Activated CD8-positive, alpha-beta T cell treated with anti-CD3 and anti-CD28 coated beads for 36 hours (primary cell): ENCODE results near the gene OCA2. TPM values are rescaled to one million over a fixed set of nuclear protein-coding genes. Genes with fewer than 3 reads are reported as not detected.
"Not testable (repeated sequence)": the region's sequence is repeated elsewhere in the genome, so short reads cannot be mapped to it uniquely, and the experiment has no call there.

Experiments used
- ATAC-seq: fragments of 200-7000 bp; cut with Tn5 transposase; one replicate; pipeline ENCODE4 v1.10.0; 2021; ENCODE audit warnings: mild to moderate bottlenecking, moderate library complexity
- CTCF ChIA-PET: fragments of 350-600 bp; sonication (Branson Sonifier 250); formaldehyde crosslinking; loops from one replicate; lab custom pipeline; 2021; ENCODE audit warnings: antibody characterized with exemption; lab: Charles Lee
- POLR2A ChIA-PET: fragments of 350-600 bp; sonication (Branson Sonifier 250); formaldehyde crosslinking; loops from one replicate; lab custom pipeline; 2021; ENCODE audit warnings: antibody characterized with exemption; lab: Charles Lee
- DNase-seq: peaks from one replicate; pipeline ENCODE4 v3.0.0-alpha.2; 2020
- H3K27ac Mint-ChIP-seq: one replicate; pipeline ENCODE4 v1.8.0; 2021; ENCODE audit warnings: mild to moderate bottlenecking, mixed read lengths
- H3K27me3 Mint-ChIP-seq: one replicate; pipeline ENCODE4 v1.8.0; 2021; ENCODE audit warnings: mixed read lengths
- H3K36me3 Mint-ChIP-seq: one replicate; pipeline ENCODE4 v1.8.0; 2021; ENCODE audit warnings: low read depth, mixed read lengths
- H3K4me1 Mint-ChIP-seq: one replicate; pipeline ENCODE4 v1.8.0; 2021; ENCODE audit warnings: low read depth, mixed read lengths
- H3K4me3 Mint-ChIP-seq: one replicate; pipeline ENCODE4 v1.8.0; 2021; ENCODE audit warnings: mild to moderate bottlenecking, moderate library complexity, mixed read lengths
- H3K9me3 Mint-ChIP-seq: one replicate; pipeline ENCODE4 v1.8.0; 2021; ENCODE audit warnings: mixed read lengths
- CTCF ChIP-seq: fragments of 200-600 bp; IDR thresholded peaks from one replicate; pipeline ENCODE4 v1.8.0; 2022; ENCODE audit warnings: antibody characterized with exemption, mild to moderate bottlenecking
- intact Hi-C: fragments of 100-400 bp; cut with micrococcal nuclease; formaldehyde crosslinking; loops from one replicate; pipeline ENCODE4 v1.10.0; 2022
- total RNA-seq, 2 experiments: library from RNA; stranded (reverse); gene quantifications; one replicate each; pipeline ENCODE4 v1.2.3, GENCODE V29; 2021

OCA2 gene
- total RNA-seq, 2 experiments from 2014 or later, result not detected

DNA sequence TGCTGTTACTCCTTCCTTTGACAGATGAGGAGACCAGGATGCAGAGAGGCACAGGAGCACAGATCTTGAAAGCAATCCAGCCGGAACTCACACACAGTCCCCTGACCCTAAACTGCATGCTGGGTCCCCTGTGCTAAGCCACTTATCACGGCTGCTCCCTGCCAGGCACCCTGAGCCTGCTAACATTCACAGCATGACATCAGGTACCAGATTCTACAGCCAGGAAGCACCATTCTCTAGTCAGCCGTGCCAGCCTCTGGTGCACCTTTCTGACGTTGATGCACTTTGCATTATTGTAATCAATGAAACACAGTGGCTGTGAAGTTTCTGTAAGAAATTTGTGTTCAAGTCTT lies 247.3 kb downstream of the OCA2 start:
- CTCF ChIA-PET, result no interaction called here
- POLR2A ChIA-PET, result interaction anchor here (0.7 kb wide), 1 partner anchor 26 kb away, joined by 3 read pairs; no protein-coding TSS in a partner anchor
- intact Hi-C loops, result no loop called here

DNA sequence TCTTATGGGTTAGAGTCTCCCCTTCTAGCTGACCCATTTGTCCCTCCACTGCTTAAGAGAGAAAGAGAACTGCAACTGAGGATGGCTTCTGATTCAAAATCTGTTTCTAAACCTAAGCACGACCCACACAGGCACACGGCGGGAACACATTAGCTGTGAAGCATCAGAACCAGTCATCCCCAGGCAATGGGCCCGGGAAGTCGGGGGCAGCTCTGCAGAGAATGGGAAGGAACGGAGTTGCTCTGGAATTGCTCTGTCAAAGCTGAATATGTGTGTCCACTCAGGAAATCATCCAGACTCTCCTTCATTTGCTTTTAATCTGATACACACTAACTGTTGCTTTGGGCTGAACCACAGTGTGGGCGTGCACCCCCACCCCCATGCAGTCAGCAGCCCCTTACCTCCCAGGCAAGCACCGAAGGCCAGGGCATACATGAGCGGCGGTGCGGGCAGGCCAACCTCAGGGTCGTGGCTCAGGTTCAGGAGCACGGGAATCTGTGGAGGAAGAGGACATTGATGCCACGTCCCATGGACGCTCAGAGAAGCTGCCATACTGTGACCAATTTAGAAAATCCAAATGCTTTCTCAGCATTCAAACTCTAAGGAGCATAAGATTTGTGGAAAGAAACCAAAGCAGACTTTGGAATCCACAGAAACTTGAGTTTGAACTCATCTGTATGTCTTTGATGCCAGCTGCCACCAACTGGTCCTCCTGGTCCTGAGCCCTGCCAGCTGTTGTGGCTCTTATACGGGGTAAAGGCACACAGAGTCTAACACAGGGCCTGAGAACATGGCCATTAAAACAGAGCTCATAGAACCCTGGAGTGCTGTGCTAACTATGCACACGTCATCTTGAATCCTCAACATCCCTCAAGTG lies 247.9 kb downstream of the OCA2 start:
- Mint-ChIP-seq H3K36me3 (no peaks in the 10 kb centered on the region), H3K4me3 (no peak overlapping the region), H3K9me3 (peaks cover 8% of the 10 kb centered on the region), H3K27ac (no peak overlapping the region), H3K27me3 (no peaks in the 10 kb centered on the region), H3K4me1 (no peaks in the 10 kb centered on the region)
- intact Hi-C loops, result no loop called here
- no peak for TF ChIP-seq CTCF
- ChIA-PET CTCF (no interaction called here), POLR2A (interaction anchor here (0.7 kb wide), 1 partner anchor 25 kb away, joined by 3 read pairs; no protein-coding TSS in a partner anchor)
- DNase-seq (no peak), ATAC-seq (no peak)

More for the DNA sequence above, 247.3 kb downstream of the OCA2 start:
- ATAC-seq (no peak), DNase-seq (no peak)
- Mint-ChIP-seq H3K27ac (no peak overlapping the region), H3K36me3 (no peaks in the 10 kb centered on the region), H3K4me3 (no peak overlapping the region), H3K4me1 (no peaks in the 10 kb centered on the region), H3K27me3 (no peaks in the 10 kb centered on the region), H3K9me3 (peaks cover 9% of the 10 kb centered on the region)
- no peak for TF ChIP-seq CTCF

- Mint-ChIP-seq H3K4me3 (no peak overlapping the region), H3K9me3 (peaks cover 2% of the 10 kb centered on the region), H3K36me3 (no peaks in the 10 kb centered on the region), H3K27me3 (no peaks in the 10 kb centered on the region), H3K27ac (no peak overlapping the region), H3K4me1 (no peaks in the 10 kb centered on the region)
- ChIA-PET POLR2A (no interaction called here), CTCF (interaction anchor here (0.6 kb wide), 1 partner anchor 1962 kb away, joined by 4 read pairs; no protein-coding TSS in a partner anchor)
- ATAC-seq, result no peak
- intact Hi-C loops, result no loop called here
- no peak for TF ChIP-seq CTCF
- no peak for DNase-seq
Measured at GRCh38 chr15:27850050-27850449, 249.1 kb downstream of the OCA2 start.

DNA sequence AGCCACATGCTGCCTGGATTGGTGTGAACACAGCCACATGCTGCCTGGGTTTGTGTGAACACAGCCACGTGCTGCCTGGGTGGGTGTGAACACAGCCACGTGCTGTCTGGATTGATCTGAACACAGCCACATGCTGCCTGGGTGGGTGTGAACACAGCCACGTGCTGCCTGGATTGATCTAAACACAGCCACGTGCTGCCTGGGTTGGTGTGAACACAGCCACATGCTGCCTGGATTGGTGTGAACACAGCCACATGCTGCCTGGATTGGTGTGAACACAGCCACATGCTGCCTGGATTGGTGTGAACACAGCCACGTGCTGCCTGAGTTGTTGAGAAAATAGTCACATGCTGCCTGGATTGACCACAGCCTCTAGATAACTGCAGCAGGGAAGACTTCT lies 250.2 kb downstream of the OCA2 start:
- H3K27me3 Mint-ChIP-seq, POLR2A ChIA-PET: not testable (repeated sequence)

DNA sequence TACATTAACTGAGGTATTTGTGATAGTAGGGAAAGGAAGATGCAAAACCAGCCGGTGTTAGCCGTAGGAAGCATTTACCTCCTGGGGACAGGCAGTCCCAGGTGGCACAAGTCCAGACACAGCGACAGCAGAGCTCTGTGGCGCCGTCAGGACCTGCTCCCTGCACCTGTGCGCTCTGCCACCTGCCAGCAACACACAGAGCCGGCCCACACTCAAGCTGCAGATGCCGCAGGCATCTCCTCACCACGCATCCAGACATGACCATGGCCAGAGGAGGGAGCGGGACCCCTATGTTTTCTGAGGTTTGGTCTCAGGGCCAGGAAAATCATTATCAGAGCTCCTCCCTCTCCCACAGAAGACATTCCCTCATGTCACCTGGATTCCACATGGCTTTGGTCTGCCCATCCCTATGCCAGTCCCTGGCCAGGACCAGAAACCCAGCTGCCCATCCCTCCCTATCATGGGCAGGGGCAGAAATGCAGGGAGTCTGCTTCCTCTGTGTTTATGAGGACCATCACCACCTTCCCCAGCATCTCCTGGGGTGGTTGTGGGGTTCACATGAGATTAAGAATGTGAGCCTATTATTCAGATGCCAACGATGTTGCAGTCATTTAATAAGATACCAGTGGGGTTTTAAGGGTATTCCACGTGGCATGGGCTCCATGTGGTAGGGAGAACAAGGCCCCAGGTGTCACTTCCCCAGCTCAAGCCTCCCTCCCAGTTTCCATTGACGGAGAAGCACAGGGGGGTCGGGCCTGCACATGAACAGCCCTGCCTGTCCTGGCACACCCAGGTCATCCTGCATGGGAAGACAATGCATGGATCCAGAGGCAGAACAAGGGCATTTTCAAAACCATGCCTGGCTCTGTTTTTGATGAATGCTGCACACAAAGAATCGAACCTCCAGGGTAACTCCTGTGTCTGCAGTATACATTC lies 251.1 kb downstream of the OCA2 start:
- CTCF ChIA-PET, result no interaction called here
- no peak overlapping the region for H3K27ac Mint-ChIP-seq
- no peak for TF ChIP-seq CTCF
- peaks cover 1% of the 10 kb centered on the region for H3K9me3 Mint-ChIP-seq
- H3K36me3 Mint-ChIP-seq, result no peaks in the 10 kb centered on the region
- no peak for ATAC-seq
- H3K4me1 Mint-ChIP-seq, result no peaks in the 10 kb centered on the region
- no peaks in the 10 kb centered on the region for H3K27me3 Mint-ChIP-seq
- DNase-seq, result no peak
- intact Hi-C loops, result no loop called here
- no peak overlapping the region for H3K4me3 Mint-ChIP-seq
- POLR2A ChIA-PET, result no interaction called here

More for the DNA sequence above, 250.2 kb downstream of the OCA2 start:
- ATAC-seq, intact Hi-C loops, DNase-seq, H3K4me3 Mint-ChIP-seq, CTCF ChIA-PET, H3K36me3 Mint-ChIP-seq, H3K27ac Mint-ChIP-seq, H3K9me3 Mint-ChIP-seq, H3K4me1 Mint-ChIP-seq: not testable (repeated sequence)
